Stimulated activated CD4-positive, alpha-beta T cell treated with anti-CD3 and anti-CD28 coated beads, Interleukin-2, amount 100 ng/mL, for 4 hours (primary cell): ENCODE measurements around the gene CBLN1.

Source experiments
- DNase-seq: peaks from one replicate; pipeline ENCODE4 v3.0.0-alpha.2; 2020; ENCODE audit warnings: low read depth

The CBLN1 gene

GRCh38 chr16:49281480-49281842 lies at the start of gene CBLN1:
Gene CBLN1 (minus strand): TSS chr16:49281838. CDS start chr16:49281465, 373 bp downstream.
- DNase-seq: no peak

DNA sequence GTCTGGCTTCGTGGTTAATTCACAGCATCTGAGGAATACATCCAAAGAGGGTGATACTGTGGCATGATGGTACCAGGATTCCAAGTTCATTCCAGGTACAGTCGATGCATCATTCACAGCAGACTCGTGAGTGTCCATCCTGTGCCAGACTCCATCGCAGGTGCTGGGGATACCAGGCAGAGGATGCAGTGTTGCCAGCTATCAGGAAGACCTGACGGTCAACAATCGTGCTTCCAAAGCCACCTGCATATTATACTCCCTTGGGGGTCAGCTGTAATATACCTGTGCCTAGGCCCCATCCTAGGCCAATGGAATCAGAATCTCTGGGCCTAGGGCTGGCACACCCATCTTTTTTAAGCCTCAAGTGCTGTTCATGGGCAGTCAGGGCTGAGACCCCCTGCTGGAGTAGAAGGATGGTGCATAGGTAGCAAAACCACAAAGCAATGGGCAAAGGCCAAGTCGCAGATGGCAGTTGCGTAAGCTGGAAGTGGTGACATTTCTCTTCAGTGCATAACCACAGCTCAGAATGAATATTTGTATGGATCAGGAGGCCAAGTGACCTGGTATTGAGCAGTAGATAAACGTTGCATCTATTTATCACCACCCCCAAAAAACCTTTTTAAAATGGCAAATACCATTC lies 49.0 kb upstream of the CBLN1 start:
- no peak for DNase-seq

GRCh38 chr16:49328325-49328724 lies 46.7 kb upstream of the CBLN1 start:
- DNase-seq: no peak

DNA sequence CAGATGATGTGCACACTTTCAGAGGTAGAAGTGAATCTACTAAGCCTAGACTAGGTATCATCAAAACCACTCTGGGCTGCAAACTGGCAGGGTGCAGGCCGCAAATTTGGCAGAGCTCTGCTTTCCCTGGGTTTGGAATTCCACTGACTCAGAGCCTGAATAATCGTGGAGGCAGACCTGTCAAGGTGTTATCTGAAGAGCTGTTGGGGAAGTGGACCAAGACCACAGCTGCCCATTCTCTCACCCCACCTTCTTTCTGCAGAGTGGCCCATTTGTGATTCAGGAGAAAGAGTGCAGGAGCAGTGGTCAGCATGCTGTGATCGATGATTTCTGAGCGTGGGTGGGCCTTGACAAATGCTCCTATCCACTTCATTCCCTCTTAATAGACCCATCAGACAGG lies 45.8 kb upstream of the CBLN1 start:
- no peak for DNase-seq

- no peak for DNase-seq
These were observed 43.1 kb upstream of the CBLN1 start for GRCh38 chr16:49324703-49325102.

GRCh38 chr16:49315602-49316001 lies 34.0 kb upstream of the CBLN1 start:
- no peak for DNase-seq

DNA sequence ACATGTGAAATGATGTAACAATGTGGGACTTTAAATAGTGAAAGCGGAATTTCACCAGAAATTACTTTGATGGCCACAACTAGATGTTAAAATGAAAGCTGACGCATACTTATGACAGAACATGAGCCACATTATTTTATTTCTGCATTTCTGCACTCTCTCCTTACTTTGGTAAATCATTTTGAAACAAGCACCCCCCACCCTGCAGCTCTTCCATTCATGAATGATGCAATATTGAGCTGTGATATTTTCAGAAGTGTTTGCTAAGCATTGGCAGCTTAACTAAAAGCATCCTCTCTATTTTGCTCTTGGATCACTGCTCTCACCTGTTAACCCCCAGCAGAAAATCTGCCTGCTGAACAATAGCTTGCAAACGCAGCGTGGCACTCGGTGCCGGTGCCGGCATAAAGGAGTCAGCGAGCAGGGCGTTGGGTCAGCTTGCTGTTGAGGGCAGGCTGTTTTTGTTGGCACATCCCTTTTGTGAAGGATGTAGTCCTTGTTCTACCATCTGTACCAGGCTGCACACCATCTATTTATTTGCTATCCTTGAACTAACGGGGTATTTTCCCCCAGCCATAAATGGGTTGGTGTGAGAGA lies 30.8 kb upstream of the CBLN1 start:
- no peak for DNase-seq

GRCh38 chr16:49311823-49312222 lies 30.2 kb upstream of the CBLN1 start:
- DNase-seq: no peak

GRCh38 chr16:49307176-49307575 lies 25.5 kb upstream of the CBLN1 start:
- DNase-seq: no peak

DNA sequence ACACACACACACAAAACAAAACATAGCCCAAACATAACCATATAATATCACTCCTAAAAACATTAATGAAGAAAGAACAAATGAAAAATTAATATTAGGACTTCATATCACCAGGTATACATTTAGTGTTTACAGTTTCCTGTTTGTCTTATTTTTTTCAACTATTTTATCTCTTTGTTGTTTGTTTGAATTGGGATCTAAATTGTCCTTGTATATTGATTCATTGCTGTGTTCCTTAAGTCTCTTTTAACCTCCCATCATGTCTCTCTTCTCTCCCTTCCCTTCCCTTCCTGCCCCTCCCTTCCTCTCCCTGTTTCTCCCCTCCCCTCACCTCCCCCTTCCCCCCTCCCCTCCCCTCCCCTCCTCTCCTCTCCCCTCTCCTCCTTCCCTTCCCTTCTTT lies 23.8 kb upstream of the CBLN1 start:
- no peak for DNase-seq

GRCh38 chr16:49292413-49292812 lies 10.8 kb upstream of the CBLN1 start:
- DNase-seq: no peak

- no peak for DNase-seq
These were observed 5.9 kb upstream of the CBLN1 start for GRCh38 chr16:49287572-49287971.

- DNase-seq: no peak
These were observed 3.3 kb upstream of the CBLN1 start for GRCh38 chr16:49284962-49285361.

GRCh38 chr16:49283376-49284049 lies 1.9 kb upstream of the CBLN1 start:
- DNase-seq: no peak

- DNase-seq: no peak
These were observed 1.2 kb upstream of the CBLN1 start for GRCh38 chr16:49282690-49283375.

DNA sequence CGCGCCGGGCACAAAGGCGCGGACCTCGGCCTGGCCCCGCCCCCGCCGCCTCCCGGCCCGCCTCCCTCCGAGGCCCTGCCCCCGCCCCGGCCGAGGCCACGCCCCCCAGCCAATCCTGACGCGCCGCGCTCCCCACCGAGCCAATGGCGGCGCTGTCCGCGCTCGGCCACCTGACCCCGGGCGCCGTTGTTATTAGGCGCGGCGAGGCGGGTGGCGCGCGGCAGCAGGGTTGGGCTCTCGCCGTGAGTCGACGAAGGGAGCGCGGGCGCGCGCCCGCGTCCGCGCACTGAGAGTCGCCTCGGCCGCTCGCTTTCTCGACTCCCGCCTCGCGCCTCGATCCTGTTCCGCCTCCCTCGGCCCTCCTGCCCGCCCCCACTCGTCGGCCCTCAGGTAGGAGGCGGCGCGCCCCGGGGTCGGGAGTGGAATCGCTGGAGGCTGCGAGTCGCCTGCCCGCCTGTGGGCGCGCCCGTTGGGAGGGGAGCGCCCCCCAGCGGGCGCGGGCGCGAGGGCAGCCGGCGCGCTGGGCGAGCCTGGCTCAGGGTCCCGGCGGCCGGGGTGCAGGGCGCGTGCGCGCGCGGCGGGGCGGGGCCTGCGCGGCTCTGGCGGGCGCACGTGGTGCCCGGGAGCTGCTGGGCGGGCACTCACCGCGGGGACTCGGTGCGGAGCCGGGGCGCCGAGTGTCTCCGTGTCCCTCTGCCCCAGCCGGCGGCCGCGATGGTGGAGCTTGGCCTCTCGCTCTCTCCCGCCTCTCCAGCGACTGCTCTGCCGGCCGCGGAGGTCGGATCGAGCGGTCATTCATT lies 405 bp upstream of the CBLN1 start:
- DNase-seq: peak; percentile 12

DNA sequence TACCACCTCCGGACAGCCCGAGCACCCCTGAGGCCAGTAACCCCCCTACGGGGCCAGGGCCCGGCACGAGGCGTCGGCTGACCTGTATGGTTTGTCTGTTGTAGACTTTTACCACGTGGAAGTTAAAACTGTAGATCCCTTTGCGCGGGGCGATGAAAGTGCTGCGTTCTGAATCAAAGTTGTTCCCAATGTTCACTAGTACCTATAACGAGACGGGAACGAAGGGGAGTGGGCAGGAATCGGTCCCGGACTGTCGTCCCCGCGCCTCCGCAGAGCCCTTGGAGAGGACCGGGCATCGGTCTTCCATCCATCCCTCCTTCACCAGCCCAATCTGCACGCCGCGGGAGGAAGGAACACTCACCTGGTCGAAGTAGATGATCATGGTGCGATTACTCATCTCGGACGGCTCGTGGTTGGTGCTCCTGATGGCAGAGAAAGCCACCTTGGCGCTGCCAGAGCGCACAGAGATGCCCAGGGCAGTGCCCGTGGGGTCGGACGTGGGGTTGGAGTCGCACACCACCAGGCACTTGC lies 732 bp downstream of the CBLN1 start:
- no peak for DNase-seq

- DNase-seq: no peak
These were observed 1.4 kb downstream of the CBLN1 start for GRCh38 chr16:49280105-49280741.

DNA sequence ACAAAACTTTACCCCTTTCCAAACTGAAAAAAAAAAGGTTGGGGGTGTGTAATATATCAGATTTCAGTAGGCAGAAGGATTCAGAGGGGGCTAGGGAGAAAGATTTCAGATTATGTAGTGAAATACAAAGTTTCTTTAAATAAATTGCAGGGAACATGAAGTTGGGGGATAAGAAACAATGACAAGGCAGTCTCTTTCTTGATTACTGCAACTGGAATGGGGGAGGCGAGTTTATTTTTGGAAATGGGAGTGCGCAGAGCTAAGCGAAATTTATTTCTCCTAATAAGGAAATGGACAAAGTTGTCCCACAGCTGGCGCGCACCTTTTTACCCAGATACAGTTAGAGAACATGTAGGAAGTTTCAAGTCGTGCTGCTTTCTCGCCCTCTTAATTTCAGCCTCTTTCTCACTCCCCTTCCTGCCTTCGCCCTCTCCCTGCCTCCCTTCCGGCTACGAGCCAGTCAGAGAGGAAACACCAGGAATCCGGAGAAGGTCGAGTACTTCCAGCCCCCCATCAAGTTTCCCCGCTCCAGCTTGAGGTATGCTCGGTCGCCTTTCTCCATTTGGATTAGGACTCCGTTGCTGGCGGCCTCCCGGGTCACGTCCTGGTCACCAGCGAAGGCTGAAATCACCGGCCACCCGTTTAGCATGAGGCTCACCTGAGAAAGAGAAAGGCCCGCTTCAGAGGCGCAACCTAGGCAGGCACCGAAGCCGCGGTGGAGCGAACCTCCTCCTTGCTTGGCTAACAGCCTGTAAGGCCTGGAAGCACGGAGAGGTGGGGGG lies 2.5 kb downstream of the CBLN1 start:
- DNase-seq: no peak

DNA sequence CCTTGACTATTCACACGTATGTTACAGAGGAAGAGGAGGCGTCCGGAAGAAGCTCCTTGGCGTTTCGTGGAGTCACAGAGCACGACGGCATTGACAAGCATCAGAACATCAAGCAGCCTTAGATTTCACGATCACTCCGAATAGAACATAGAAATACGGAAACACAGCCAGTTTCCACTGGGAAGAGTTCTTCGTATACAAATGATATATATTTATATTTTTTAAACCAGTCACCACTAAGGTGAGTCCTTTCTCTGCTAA lies 3.1 kb downstream of the CBLN1 start:
- no peak for DNase-seq
